Keratinocyte (primary cell): ENCODE measurements around the gene CEBPE. TPM values are rescaled to one million over a fixed set of nuclear protein-coding genes. Genes with fewer than 3 reads are reported as not detected.

Source experiments
- DNase-seq: peaks from one replicate; pipeline ENCODE4 v3.0.0-alpha.2; 2011; ENCODE audit warnings: low read depth, missing footprints, low spot score
- FAIRE-seq: peaks from 2 replicates; lab custom pipeline; 2011; peaks lifted over from hg19 to GRCh38; lab: Jason Lieb, UNC
- H2AFZ ChIP-seq: 2 replicates; pipeline ENCODE4 v1.6.0; 2012; ENCODE audit warnings: low read length, control low read depth, inconsistent platforms; ENCODE audit not compliant: control insufficient read depth
- H3K27ac ChIP-seq: 2 replicates; pipeline ENCODE4 v1.5.1; 2011; ENCODE audit warnings: low read length; ENCODE audit not compliant: control insufficient read depth, insufficient read depth
- H3K27me3 ChIP-seq: 3 replicates; pipeline ENCODE4 v1.6.0; 2011; ENCODE audit warnings: low read length; ENCODE audit not compliant: control insufficient read depth, insufficient read depth; ENCODE audit errors: extremely low read depth
- H3K36me3 ChIP-seq, 2 experiments: 2 replicates in 1 of 2; 3 replicates in 1 of 2; pipeline ENCODE4 v1.5.1; 2011; ENCODE audit warnings: low read length in 2 of 2, mild to moderate bottlenecking in 1 of 2; ENCODE audit not compliant: control insufficient read depth in 2 of 2, insufficient read depth in 2 of 2; ENCODE audit errors: extremely low read depth in 1 of 2
- H3K4me1 ChIP-seq: 3 replicates; pipeline ENCODE4 v1.5.1; 2011; ENCODE audit warnings: low read length; ENCODE audit not compliant: control insufficient read depth, insufficient read depth; ENCODE audit errors: extremely low read depth
- H3K4me2 ChIP-seq: 3 replicates; pipeline ENCODE4 v1.6.0; 2011; ENCODE audit warnings: low read depth, low read length; ENCODE audit not compliant: control insufficient read depth, insufficient read depth; ENCODE audit errors: extremely low read depth
- H3K4me3 ChIP-seq, 3 experiments: fragments of 200-600 bp in 1 of 3; sonication (generic) in 1 of 3; 2 replicates in 2 of 3; 3 replicates in 1 of 3; pipeline ENCODE4 v1.5.1; 2011 to 2016; ENCODE audit warnings: low read length in 3 of 3, mild to moderate bottlenecking in 3 of 3, control low read depth in 2 of 3, inconsistent platforms in 1 of 3, low read depth in 1 of 3, mixed read lengths in 1 of 3, mixed run types in 1 of 3, moderate library complexity in 1 of 3; ENCODE audit not compliant: control insufficient read depth in 2 of 3, insufficient read depth in 2 of 3; ENCODE audit errors: extremely low read depth in 1 of 3
- H3K79me2 ChIP-seq: 2 replicates; pipeline ENCODE4 v1.6.0; 2012; ENCODE audit warnings: low read length; ENCODE audit not compliant: control insufficient read depth, insufficient read depth
- H3K9ac ChIP-seq: 3 replicates; pipeline ENCODE4 v1.6.0; 2011; ENCODE audit warnings: low read length; ENCODE audit not compliant: control insufficient read depth, insufficient read depth; ENCODE audit errors: extremely low read depth
- H3K9me1 ChIP-seq: 3 replicates; pipeline ENCODE4 v1.6.0; 2011; ENCODE audit warnings: low read length; ENCODE audit not compliant: control insufficient read depth, insufficient read depth; ENCODE audit errors: extremely low read depth
- H3K9me3 ChIP-seq: 2 replicates; pipeline ENCODE4 v1.5.1; 2012; ENCODE audit warnings: low read depth, low read length; ENCODE audit not compliant: control insufficient read depth
- H4K20me1 ChIP-seq: 3 replicates; pipeline ENCODE4 v1.6.0; 2011; ENCODE audit warnings: low read length; ENCODE audit not compliant: control insufficient read depth, insufficient read depth; ENCODE audit errors: extremely low read depth
- CTCF ChIP-seq, 3 experiments: IDR thresholded peaks in 1 of 3; conservative IDR thresholded peaks in 1 of 3; optimal IDR thresholded peaks in 1 of 3; 2 replicates in 2 of 3; 3 replicates in 1 of 3; pipeline versions ENCODE3 to v1.5.1; 2011; ENCODE audit warnings: low read length in 3 of 3, mild to moderate bottlenecking in 3 of 3, moderate library complexity in 2 of 3, control low read depth in 1 of 3, inconsistent platforms in 1 of 3; ENCODE audit not compliant: insufficient read depth in 2 of 3; ENCODE audit errors: extremely low read depth in 1 of 3
- EZH2 ChIP-seq: IDR thresholded peaks from one replicate; pipeline ENCODE4 v1.6.1; 2012; ENCODE audit warnings: inconsistent platforms, mild to moderate bottlenecking, low read length, moderate library complexity
- dilution Hi-C: fragments of 300-500 bp; cut with MboI; formaldehyde crosslinking; loops from one replicate; pipeline ENCODE4 v1.7.0; 2020; ENCODE audit warnings: low sequenced_read_pairs; ENCODE audit not compliant: extremely low pct_ligation_motif_present
- polyA plus RNA-seq, 5 experiments: library from polyadenylated mRNA; depleted of rRNA in 3 of 5; stranded (reverse) in 3 of 5; stranded (forward) in 1 of 5; unstranded in 1 of 5; fragments of >200 nt; gene quantifications; 1 replicate in 1 of 5; 2 replicates in 3 of 5; 3 replicates in 1 of 5; pipeline versions ENCODE4 v1.2.1 to v1.2.3, GENCODE V29; 2011 to 2012; ENCODE audit warnings: missing spikeins in 2 of 5, low read depth in 1 of 5, low replicate concordance in 1 of 5

The CEBPE gene
- polyA plus RNA-seq, 1 donor (not counting 4 experiments of a cell fraction or from before 2014, with no cell fraction given), result not detected

- H2AFZ ChIP-seq, result no peak overlapping the region
- peaks cover 9% of the 10 kb centered on the region for H4K20me1 ChIP-seq
- H3K9ac ChIP-seq, result no peak overlapping the region
- H3K79me2 ChIP-seq, result peaks cover 24% of the 10 kb centered on the region
- no peaks in the 10 kb centered on the region for H3K27me3 ChIP-seq
- FAIRE-seq, result no peak
- no peak for DNase-seq
- no peak overlapping the region for H3K4me3 ChIP-seq
- H3K36me3 ChIP-seq, result peaks cover 5 to 13% of the 10 kb centered on the region in 2 experiments
- no peak overlapping the region for H3K27ac ChIP-seq
- peaks cover 4% of the 10 kb centered on the region for H3K9me1 ChIP-seq
- TF ChIP-seq EZH2, result no peak
- no peak for TF ChIP-seq CTCF (optimal IDR thresholded peaks at IDR 0.05 in 1 of 3, IDR thresholded peaks at IDR 0.05 in 1 of 3, conservative IDR thresholded peaks at IDR 0.05 in 1 of 3; ENCODE audit: extremely low read depth in 1 of 3, insufficient read depth in 2 of 3, low read length in 3 of 3)
- H3K4me1 ChIP-seq, result peaks cover 5% of the 10 kb centered on the region
- dilution Hi-C loops, result no loop called here
- no peaks in the 10 kb centered on the region for H3K9me3 ChIP-seq
- H3K4me2 ChIP-seq, result no peak overlapping the region
These were observed 16.9 kb downstream of the CEBPE start for GRCh38 chr14:23101986-23102625.

GRCh38 chr14:23101213-23101970, 17.7 kb downstream of the CEBPE start:
- dilution Hi-C loops, result no loop called here
- no peak overlapping the region for H3K4me3 ChIP-seq
- no peak for DNase-seq
- H3K9me3 ChIP-seq, result no peaks in the 10 kb centered on the region
- FAIRE-seq, result no peak
- H3K9me1 ChIP-seq, result peaks cover 4% of the 10 kb centered on the region
- no peak overlapping the region for H2AFZ ChIP-seq
- peaks cover 31% of the 10 kb centered on the region for H3K79me2 ChIP-seq
- H3K4me2 ChIP-seq, result no peak overlapping the region
- no peaks in the 10 kb centered on the region for H3K27me3 ChIP-seq
- peaks cover 12% of the 10 kb centered on the region for H3K4me1 ChIP-seq
- no peak overlapping the region for H3K27ac ChIP-seq
- peaks cover 9% of the 10 kb centered on the region for H4K20me1 ChIP-seq
- TF ChIP-seq EZH2, result no peak
- TF ChIP-seq CTCF (optimal IDR thresholded peaks at IDR 0.05 in 1 of 3, IDR thresholded peaks at IDR 0.05 in 1 of 3, conservative IDR thresholded peaks at IDR 0.05 in 1 of 3; ENCODE audit: extremely low read depth in 1 of 3, insufficient read depth in 2 of 3, low read length in 3 of 3), result no peak
- H3K36me3 ChIP-seq, result peaks cover 5 to 17% of the 10 kb centered on the region in 2 experiments
- H3K9ac ChIP-seq, result no peak overlapping the region
